ENCODE measurements around the gene TEAD3. TPM values are rescaled to one million over a fixed set of nuclear protein-coding genes. Genes with fewer than 3 reads are reported as not detected.

TEAD3 gene
- total RNA-seq, 1 experiment from 2014 or later = 27.0 TPM

DNA sequence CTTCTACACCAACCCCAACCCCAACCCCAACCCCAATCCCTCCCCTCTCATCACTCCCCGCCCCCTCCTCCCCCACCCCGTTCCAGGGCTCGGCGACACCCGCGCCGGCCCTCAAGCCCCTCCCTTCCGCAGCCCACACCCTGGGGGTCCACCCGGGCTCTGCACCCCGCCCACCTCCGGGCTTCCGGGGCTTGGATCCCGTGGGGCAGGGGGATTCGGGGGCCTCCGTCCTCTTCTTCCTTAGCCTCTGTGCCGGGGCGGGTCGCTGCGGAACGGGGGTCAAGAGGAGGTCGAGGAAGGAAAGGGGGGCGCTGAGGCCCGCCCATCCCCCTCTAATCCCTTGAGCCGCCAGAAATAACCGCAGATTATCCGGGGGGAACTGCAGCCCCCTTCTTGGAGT is 15.1 kb upstream of the TEAD3 start:
- Mint-ChIP-seq H3K27me3 (ENCODE audit: low read depth) (peaks cover 11% of the 10 kb centered on the region), H3K4me3 (peak overlapping the region in 1 of 2 experiments; percentile 71; a peak in 3 of 5 replicates), H3K27ac (no peak overlapping the region; a peak in 1 of 7 replicates), H3K9me3 (no peaks in the 10 kb centered on the region), H3K4me1 (peaks cover 22 to 49% of the 10 kb centered on the region in 2 experiments), H3K36me3 (ENCODE audit: insufficient read depth in 1 of 3, low read depth in 3 of 3) (no peaks in the 10 kb centered on the region)
- Histone ChIP-seq H2BK12ac (ENCODE audit: insufficient read length, low read depth, low read length) (no peak overlapping the region), H4K8ac (replicated peaks; ENCODE audit: insufficient read length, low read depth, low read length) (no peak overlapping the region), H2BK120ac (ENCODE audit: low read depth, low read length, poor library complexity, severe bottlenecking) (no peak overlapping the region), H3T11ph (ENCODE audit: low read length) (no peak overlapping the region), H3K18ac (ENCODE audit: insufficient read length, low read depth, low read length) (no peak overlapping the region), H3K27ac (ENCODE audit: insufficient read length, low read depth, low read length) (no peak overlapping the region), H2BK15ac (ENCODE audit: low read depth, low read length) (no peak overlapping the region), H3K56ac (ENCODE audit: insufficient read length, low read depth, low read length) (no peak overlapping the region), H4K20me1 (ENCODE audit: control insufficient read depth, insufficient read depth, insufficient read length) (no peaks in the 10 kb centered on the region), H3K23me2 (ENCODE audit: insufficient read length, low read depth, low read length, poor library complexity, severe bottlenecking) (peaks cover 3% of the 10 kb centered on the region), H3K79me2 (ENCODE audit: insufficient read depth, low read length) (no peaks in the 10 kb centered on the region), H3K4ac (ENCODE audit: low read depth, low read length) (no peak overlapping the region), H3K9ac (ENCODE audit: extremely low read depth, insufficient read length, low read length) (no peak overlapping the region), H2BK20ac (ENCODE audit: low read depth, low read length, poor library complexity, severe bottlenecking) (no peak overlapping the region), H3K14ac (ENCODE audit: insufficient read depth, low read length) (no peak overlapping the region), H4K91ac (ENCODE audit: insufficient read length, low read depth, low read length) (no peak overlapping the region), H2AFZ (ENCODE audit: low read length) (no peak overlapping the region), H3K4me1 (ENCODE audit: insufficient read depth, low read length) (peaks cover 6% of the 10 kb centered on the region; the same call in 1 of the 2 replicates), H3K4me2 (ENCODE audit: insufficient read depth, insufficient read length, low read length) (no peak overlapping the region), H4K5ac (ENCODE audit: insufficient read length, low read depth, low read length) (no peak overlapping the region), H3K23ac (ENCODE audit: insufficient read length, low read depth, low read length) (no peak overlapping the region), H3K79me1 (ENCODE audit: insufficient read depth, low read depth, low read length, poor library complexity, severe bottlenecking) (no peaks in the 10 kb centered on the region), H2AK5ac (ENCODE audit: insufficient read length, low read length) (no peak overlapping the region), H3K9me3 (ENCODE audit: control insufficient read depth, low read depth, low read length) (no peaks in the 10 kb centered on the region), H3K27me3 (ENCODE audit: insufficient read depth, low read length) (no peaks in the 10 kb centered on the region; the same call in 1 of the 2 replicates), H2BK5ac (ENCODE audit: insufficient read length, low read length) (no peak overlapping the region)
- TF ChIP-seq, protein P1, sequence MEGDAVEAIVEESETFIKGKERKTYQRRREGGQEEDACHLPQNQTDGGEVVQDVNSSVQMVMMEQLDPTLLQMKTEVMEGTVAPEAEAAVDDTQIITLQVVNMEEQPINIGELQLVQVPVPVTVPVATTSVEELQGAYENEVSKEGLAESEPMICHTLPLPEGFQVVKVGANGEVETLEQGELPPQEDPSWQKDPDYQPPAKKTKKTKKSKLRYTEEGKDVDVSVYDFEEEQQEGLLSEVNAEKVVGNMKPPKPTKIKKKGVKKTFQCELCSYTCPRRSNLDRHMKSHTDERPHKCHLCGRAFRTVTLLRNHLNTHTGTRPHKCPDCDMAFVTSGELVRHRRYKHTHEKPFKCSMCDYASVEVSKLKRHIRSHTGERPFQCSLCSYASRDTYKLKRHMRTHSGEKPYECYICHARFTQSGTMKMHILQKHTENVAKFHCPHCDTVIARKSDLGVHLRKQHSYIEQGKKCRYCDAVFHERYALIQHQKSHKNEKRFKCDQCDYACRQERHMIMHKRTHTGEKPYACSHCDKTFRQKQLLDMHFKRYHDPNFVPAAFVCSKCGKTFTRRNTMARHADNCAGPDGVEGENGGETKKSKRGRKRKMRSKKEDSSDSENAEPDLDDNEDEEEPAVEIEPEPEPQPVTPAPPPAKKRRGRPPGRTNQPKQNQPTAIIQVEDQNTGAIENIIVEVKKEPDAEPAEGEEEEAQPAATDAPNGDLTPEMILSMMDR (conservative IDR thresholded peaks at IDR 0.05) = no peak
- no CpG with 5 or more reads among the region's 26 CpGs for WGBS (ENCODE audit: extremely low coverage, insufficient read length, low lambda C conversion rate)
- DNase-seq = no peak
